GM18873 (cell line): ENCODE data around the gene MMP1.
"Not testable (repeated sequence)": the region's sequence is repeated elsewhere in the genome, so short reads cannot be mapped to it uniquely, and the experiment has no call there.

Experiments
- ATAC-seq: cut with Tn5 transposase; IDR thresholded peaks from one replicate; pipeline ENCODE4 v1.9.1; 2021; ENCODE audit warnings: mild to moderate bottlenecking, moderate library complexity, moderate number of reproducible peaks; ENCODE audit not compliant: unreplicated experiment, low FRiP score

Gene MMP1

DNA sequence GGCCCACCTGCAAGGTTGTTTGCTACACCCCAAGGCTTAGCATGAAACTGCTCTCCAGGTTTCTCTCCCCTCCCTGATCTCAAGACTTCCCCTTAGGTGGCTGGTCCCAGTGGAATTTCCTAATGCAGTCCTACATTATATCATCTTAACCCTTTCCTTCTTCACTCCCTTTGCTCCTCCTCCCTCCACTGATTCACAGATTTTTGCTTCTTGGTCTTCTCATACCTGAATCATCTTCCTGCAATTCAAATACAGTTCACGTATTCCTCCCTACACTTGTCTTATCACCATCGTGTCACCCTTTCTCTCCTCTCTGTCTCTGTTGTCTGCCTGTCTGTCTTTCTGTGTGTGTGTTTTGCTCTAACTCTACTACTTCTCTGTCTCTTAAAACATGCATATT, 34.5 kb downstream of the MMP1 start:
- ATAC-seq = no peak

- no peak for ATAC-seq
Measured at GRCh38 chr11:102762361-102762767, 35.6 kb downstream of the MMP1 start.

- ATAC-seq = no peak
Measured at GRCh38 chr11:102761646-102762238, 36.2 kb downstream of the MMP1 start.

DNA sequence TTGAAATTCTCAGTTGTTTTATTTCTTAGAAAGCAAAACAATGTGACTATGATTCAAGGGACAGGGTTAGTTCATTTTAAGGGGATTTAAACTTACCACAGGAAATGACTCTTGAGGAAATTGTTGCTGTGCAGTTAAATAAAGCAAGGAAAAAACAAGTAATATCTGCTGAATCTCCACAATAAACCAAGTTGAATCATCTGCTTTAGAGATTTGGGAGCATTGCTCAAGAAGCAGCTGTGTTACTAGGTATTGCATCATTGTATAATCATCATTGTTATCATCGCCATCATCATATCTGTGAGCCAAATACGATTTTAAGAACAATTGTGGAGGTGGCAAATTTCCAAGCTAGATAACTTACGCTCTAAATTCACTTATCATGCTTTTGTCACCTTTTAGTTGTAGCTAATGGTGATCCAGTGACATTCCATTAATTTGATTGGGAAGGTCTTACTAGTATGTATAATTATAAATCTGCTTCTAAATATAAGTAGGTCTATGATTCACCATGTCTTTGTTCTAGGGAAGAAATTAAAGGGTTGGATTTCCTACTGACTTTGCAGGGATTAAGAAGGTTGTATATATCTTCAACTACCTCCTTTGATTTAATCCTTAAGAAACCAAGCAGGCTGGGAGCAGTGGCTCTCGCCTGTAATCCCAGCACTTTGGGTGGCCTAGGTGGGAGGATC, 37.5 kb downstream of the MMP1 start:
- ATAC-seq = no peak

- ATAC-seq = no peak
Measured at GRCh38 chr11:102757823-102758549, 40.0 kb downstream of the MMP1 start.

DNA sequence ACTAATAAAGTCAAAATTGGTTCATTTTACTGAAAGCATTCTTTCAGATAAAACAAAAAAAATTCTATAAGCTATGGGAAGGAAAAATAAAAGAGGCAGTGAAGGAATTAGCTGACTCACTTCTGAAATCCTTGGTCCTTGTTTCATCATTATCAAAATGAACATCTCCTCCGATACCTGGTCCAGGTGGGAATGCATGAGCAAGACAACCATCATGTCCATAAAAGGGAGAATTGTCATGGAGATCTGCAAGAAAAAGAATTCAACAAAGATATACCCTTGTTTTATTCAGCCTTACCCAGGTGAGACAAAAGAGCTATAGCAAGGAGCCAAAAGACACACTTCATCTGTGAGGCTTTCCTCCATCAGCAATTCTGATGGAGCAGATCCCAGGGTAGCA, 44.7 kb downstream of the MMP1 start:
- ATAC-seq = no peak

DNA sequence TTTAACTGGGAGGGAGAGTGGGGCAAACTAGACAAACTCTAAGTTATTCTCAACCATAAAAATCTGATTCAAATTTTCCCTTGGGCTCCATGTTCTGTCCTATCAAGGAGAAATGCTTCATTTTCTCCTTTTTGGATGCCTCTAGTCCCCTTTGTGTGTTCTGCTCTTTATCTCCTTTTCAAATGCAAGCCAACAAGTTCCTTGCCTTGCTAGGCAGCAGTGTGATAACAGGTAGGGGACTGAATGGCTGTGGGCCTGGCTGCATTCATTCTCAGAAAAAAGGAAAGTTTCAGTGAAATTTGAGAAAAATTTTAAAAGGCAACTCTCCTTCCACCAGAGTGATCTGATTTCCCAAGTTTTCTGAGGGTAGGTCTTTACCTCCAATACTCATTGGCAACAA, 46.3 kb downstream of the MMP1 start:
- no peak for ATAC-seq

DNA sequence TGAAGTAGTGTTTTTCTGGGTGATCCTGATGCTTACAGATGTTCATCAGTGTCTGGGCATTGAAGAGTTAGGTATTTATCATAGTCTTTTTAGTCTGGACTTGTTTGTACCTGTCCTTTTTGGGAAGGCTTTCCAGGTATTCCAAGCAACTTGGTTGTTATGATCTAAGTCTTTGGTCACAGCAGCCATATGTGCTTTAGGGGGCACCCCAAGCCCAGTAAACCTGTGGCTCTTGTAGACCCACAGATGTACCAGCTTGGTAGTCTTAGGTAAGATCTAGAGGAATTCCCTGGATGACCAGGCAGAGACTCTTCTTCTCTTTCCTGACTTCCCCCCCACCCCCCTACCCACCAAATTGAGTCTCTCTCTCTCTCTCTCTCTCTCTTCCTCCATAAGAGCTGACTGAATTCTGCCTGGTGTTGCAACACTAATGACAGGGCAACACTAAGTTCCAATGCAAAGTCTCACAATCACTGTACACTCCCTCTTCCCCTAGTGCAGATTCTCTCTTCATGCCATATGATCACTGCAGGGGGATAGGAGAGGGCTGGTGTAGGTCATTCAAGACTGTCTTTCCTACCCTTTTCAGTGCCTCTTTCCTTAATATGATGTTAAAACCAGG, 48.7 kb downstream of the MMP1 start:
- ATAC-seq = no peak

- ATAC-seq = not testable (repeated sequence)
Measured at GRCh38 chr11:102746746-102747578, 51.0 kb downstream of the MMP1 start.
